ENCODE data around the gene CUTC. TPM values are rescaled to one million over a fixed set of nuclear protein-coding genes. Genes with fewer than 3 reads are reported as not detected.

The CUTC gene
- total and polyA plus RNA-seq, 2 donors from 2014 or later: 16.5 to 19.1 TPM

DNA sequence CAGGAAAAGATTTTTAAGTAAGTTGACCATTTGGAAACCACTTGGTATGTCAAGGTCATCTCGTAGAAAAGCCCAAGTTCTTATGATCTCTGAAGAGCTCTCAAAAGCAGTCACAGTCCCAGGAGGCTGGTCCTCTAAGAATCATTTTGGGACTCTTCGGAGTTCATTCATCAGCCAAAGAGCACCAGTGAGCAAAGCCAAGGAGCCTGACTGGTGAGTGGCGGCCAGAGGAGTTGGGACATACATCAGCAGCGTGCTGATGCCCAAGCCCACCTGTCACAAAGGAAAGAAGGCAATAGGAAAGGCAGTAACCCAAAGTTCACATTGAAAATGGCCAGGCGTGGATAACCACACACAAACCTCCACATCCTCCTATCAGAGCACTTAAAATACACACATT lies 17.6 kb upstream of the CUTC start:
- intact Hi-C loops (cut with DNase I): no loop called here
- no peak overlapping the region for H3K9ac ChIP-seq (ENCODE audit: low read length in 3 of 3)
- H3K4me3 ChIP-seq (ENCODE audit: low read length in 3 of 3): no peak overlapping the region
- no peak for FAIRE-seq
- no peaks in the 10 kb centered on the region for H3K9me3 ChIP-seq (ENCODE audit: control insufficient read depth in 2 of 3, insufficient read depth in 1 of 3, low read length in 3 of 3)
- H3K36me3 ChIP-seq (ENCODE audit: control insufficient read depth in 2 of 3, insufficient read depth in 3 of 3, low read length in 3 of 3): peaks cover 2 to 40% (median 15%) of the 10 kb centered on the region in 3 donors
- no peak overlapping the region for H3K27ac ChIP-seq (ENCODE audit: low read depth in 2 of 2, low read length in 2 of 2)
- no peak for DNase-seq
- no peaks in the 10 kb centered on the region for H3K27me3 ChIP-seq (ENCODE audit: control insufficient read depth, insufficient read depth, low read length)
- no peaks in the 10 kb centered on the region for H3K4me1 ChIP-seq (ENCODE audit: control insufficient read depth in 2 of 3, insufficient read depth in 2 of 3, low read depth in 1 of 3, low read length in 3 of 3)
- no peak for TF ChIP-seq CTCF (IDR thresholded peaks at IDR 0.05; ENCODE audit: borderline replicate concordance, extremely low read depth, insufficient read depth)

GRCh38 chr10:99720387-99720786 lies 11.6 kb upstream of the CUTC start:
- H3K4me1 ChIP-seq (ENCODE audit: control insufficient read depth in 2 of 3, insufficient read depth in 2 of 3, low read depth in 1 of 3, low read length in 3 of 3): no peaks in the 10 kb centered on the region
- FAIRE-seq (no peak), DNase-seq (no peak)
- no peak overlapping the region for H3K4me3 ChIP-seq (ENCODE audit: low read length in 3 of 3)
- no peak overlapping the region for H3K9ac ChIP-seq (ENCODE audit: low read length in 3 of 3)
- H3K9me3 ChIP-seq (ENCODE audit: control insufficient read depth in 2 of 3, insufficient read depth in 1 of 3, low read length in 3 of 3): no peaks in the 10 kb centered on the region
- TF ChIP-seq CTCF (IDR thresholded peaks at IDR 0.05; ENCODE audit: borderline replicate concordance, extremely low read depth, insufficient read depth): no peak
- H3K27me3 ChIP-seq (ENCODE audit: control insufficient read depth, insufficient read depth, low read length): no peaks in the 10 kb centered on the region
- H3K36me3 ChIP-seq (ENCODE audit: control insufficient read depth in 2 of 3, insufficient read depth in 3 of 3, low read length in 3 of 3): peaks cover 4 to 35% (median 18%) of the 10 kb centered on the region in 3 donors
- no peak overlapping the region for H3K27ac ChIP-seq (ENCODE audit: low read depth in 2 of 2, low read length in 2 of 2)
- intact Hi-C loops (cut with DNase I): no loop called here

DNA sequence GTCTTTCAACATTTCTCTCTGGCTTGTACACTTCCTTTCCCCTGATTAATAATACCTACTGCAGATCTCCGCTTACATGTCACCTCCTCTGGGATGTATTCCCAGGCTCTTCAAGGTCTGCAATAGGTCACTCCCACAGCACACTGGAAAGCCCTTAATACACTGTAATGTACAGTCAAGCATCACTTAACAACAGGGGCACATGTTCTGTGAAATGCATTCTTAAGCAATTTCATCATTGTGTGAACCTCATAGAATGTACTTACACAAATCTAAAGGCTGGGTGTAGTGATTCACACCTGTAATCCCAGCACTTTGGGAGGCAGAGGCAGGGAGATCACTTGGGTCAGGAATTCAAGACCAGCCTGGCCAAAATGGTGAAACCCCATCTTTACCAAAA lies 2.0 kb upstream of the CUTC start:
- Histone ChIP-seq H3K27me3 (ENCODE audit: control insufficient read depth, insufficient read depth, low read length) (no peaks in the 10 kb centered on the region), H3K4me1 (ENCODE audit: control insufficient read depth in 2 of 3, insufficient read depth in 2 of 3, low read depth in 1 of 3, low read length in 3 of 3) (peaks cover 0 to 2% (median 0%) of the 10 kb centered on the region in 3 donors), H3K4me3 (ENCODE audit: low read length in 3 of 3) (no peak overlapping the region), H3K27ac (ENCODE audit: low read depth in 2 of 2, low read length in 2 of 2) (no peak overlapping the region), H3K36me3 (ENCODE audit: control insufficient read depth in 2 of 3, insufficient read depth in 3 of 3, low read length in 3 of 3) (peaks cover 5 to 18% (median 12%) of the 10 kb centered on the region in 3 donors), H3K9me3 (ENCODE audit: control insufficient read depth in 2 of 3, insufficient read depth in 1 of 3, low read length in 3 of 3) (no peaks in the 10 kb centered on the region), H3K9ac (ENCODE audit: low read length in 3 of 3) (no peak overlapping the region)
- DNase-seq (no peak), FAIRE-seq (no peak)
- no peak for TF ChIP-seq CTCF (IDR thresholded peaks at IDR 0.05; ENCODE audit: borderline replicate concordance, extremely low read depth, insufficient read depth)
- intact Hi-C loops (cut with DNase I): no loop called here
